ENCODE measurements around the gene WASHC3.

GRCh38 chr12:102093319-102093718 is 31.5 kb upstream of the WASHC3 start:
- TF ChIP-seq CTCF (IDR thresholded peaks at IDR 0.05) (no peak), POLR2A (IDR thresholded peaks at IDR 0.05) (no peak), POLR2AphosphoS5 (IDR thresholded peaks at IDR 0.05) (no peak)

Measured in breast epithelium (tissue), 3 donors.